Bronchus fibroblast of lung (primary cell): Measurements from ENCODE around the gene FCN1. TPM values are rescaled to one million over a fixed set of nuclear protein-coding genes. Genes with fewer than 3 reads are reported as not detected.

Source experiments
- total RNA-seq: library from RNA; depleted of rRNA; stranded (reverse); fragments of >200 nt; gene quantifications from 2 replicates; pipeline ENCODE4 v1.2.3, GENCODE V29; 2015

FCN1 gene
- not detected in 2 replicates for total RNA-seq

DNA sequence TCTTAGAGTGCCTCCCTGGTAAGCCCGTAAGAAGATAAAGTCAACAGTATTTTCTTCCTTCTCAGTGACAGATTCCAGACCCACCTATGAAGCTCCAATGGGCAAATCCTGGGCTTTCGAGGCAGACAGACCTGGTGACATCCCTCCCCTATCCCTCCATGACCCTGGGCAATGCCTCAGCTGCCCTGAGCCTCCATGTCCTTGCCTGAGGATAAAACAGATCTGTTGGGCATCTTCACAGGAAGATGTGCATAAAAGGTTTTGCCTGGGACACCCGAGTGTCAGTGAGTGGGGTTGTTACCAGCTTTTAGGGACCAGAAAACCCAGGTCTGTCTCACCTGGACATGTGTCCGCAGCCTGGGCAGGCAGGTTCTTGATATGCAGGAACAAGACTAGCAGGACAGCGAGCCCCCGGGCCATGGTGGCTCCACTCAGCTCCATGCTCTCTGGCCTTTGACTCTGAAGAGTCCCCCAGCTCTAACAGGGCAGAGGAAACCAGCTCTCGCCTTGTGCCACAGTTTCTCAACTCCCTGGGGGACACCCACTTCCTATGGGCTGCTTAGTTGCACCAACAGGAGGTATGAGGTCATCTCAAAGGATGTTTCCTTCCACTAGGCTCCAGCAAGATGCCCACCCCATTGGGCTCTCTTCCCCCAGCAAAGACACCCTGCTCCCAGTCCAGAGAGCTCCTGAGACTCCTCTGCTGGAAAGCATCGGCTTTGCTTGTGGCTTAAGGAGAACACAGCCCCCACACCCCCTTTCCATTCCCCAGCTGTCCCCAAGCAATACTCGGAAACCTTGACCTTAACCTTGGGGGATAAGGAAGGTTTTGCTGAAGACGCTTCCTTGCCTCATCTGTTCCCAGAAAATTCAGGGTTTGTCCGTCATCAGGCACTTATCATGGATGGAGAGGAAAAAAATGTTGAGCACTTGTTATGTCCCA, at the start of gene FCN1:
TSS of gene FCN1 (minus strand) at position 482 of the 943 bp plus-strand sequence. CDS start at position 441, 41 bp downstream.

GRCh38 chr9:134880484-134881312, 37.0 kb downstream of the FCN1 start, which contains the start of gene FCN2:
Gene FCN2 (plus strand): TSS chr9:134880810. CDS start chr9:134880822, 12 bp downstream.

Other genes starting within 250 kb of the FCN1 start
- not detected in 2 replicates for gene FCN2, start 37.1 kb downstream of the FCN1 start, total RNA-seq
- 0.17 TPM in 1 of 2 replicates, not detected in the other for gene OLFM1, start 169.8 kb upstream of the FCN1 start, total RNA-seq